GM19468 (cell line): ENCODE measurements around the gene MYBPHL.

ENCODE experiments used
- ATAC-seq: cut with Tn5 transposase; IDR thresholded peaks from one replicate; pipeline ENCODE4 v1.9.1; 2021; ENCODE audit warnings: mild to moderate bottlenecking, moderate library complexity, moderate number of reproducible peaks; ENCODE audit not compliant: unreplicated experiment; ENCODE audit errors: extremely low read depth

MYBPHL gene, protein sequence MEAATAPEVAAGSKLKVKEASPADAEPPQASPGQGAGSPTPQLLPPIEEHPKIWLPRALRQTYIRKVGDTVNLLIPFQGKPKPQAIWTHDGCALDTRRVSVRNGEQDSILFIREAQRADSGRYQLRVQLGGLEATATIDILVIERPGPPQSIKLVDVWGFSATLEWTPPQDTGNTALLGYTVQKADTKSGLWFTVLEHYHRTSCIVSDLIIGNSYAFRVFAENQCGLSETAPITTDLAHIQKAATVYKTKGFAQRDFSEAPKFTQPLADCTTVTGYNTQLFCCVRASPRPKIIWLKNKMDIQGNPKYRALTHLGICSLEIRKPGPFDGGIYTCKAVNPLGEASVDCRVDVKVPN

DNA sequence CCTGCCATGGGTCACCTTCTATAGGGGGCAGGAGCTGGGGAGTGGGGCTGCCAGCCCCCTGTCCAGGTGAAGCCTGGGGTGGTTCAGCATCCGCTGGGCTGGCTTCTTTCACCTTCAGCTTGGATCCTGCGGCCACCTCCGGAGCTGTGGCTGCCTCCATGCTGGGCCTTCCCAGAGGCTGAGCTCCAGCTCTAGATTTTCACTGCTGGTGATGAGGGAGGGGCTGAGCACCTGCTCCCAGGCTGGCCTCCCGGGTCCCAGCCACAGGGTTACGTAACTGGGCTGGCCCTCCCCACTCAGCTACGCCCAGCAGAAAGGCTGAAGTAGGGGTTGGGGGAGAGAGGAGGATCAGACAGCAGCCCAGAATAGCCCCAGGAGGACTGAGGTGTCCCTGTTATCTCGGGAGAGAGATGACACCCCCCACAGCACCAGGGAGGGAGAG, at the start of gene MYBPHL:
Gene MYBPHL (minus strand): TSS at position 180 of the 442 bp plus-strand sequence. CDS start 20 bp downstream, at position 160.
- ATAC-seq, result no peak

- no peak for ATAC-seq
Observed at GRCh38 chr1:109356505-109356904, 49.7 kb upstream of the MYBPHL start.

GRCh38 chr1:109354929-109355328, 48.1 kb upstream of the MYBPHL start:
- no peak for ATAC-seq

DNA sequence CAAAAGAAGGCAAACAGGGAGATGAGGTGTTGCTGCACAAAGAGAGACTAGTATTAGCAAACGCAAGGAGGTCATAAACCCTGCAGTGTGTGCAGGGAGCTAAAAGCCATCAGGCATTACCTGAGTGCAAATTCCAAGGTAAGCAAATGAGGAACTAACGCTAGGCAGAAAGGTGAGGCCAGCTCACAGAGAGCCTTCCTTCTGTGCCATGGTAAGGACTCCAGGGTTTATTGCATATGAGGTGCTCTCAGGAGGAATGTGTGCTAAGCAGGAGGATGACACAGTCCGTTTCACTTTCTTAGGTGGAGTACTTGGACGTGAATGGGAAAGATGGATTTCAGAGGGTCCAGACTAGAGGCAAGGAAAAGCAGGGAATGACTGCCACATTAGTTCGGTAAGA, 44.6 kb upstream of the MYBPHL start:
- ATAC-seq, result no peak

DNA sequence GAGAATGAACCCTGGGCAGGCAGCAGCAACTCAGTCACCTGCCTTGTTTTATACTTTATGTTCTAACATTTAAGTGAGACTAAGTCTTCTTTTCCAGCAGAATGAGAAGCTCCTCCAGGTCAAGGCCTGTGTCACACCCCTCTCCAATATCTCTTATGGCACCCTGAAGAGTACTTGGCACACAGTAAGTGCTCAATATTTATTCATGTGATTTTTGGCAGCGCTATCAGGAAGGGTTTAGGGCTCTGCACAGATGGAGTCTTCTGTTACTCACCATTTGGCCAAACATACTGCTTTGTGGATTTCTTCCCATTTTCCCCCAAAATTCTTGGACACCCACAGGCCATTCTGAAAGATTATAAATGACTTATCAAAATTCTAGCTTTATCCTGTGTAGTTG, 43.8 kb upstream of the MYBPHL start:
- no peak for ATAC-seq

DNA sequence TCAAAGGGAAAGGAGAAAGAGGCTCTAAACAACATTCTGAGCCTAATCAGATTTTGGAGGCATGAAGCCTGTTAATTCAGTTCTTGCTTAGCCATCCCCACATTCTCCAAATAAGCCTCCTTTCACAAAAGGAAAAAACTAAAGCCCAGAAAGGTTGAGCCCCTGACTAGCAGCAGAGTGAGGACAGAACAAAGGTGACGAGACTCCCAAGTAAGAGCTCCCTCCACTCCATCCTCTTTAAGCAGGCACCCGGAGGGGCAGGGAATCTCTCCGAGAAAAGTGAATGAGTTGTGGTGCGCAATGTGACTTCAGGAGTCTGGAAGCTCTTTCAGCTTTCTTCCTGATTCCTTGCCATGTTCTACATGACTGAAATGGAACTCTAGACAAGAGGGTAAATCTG, 43.4 kb upstream of the MYBPHL start:
- ATAC-seq, result no peak

GRCh38 chr1:109347511-109347910, 40.7 kb upstream of the MYBPHL start:
- ATAC-seq, result no peak

GRCh38 chr1:109341944-109342930, 35.4 kb upstream of the MYBPHL start:
- ATAC-seq, result no peak

- ATAC-seq, result no peak
Observed at GRCh38 chr1:109338608-109339007, 31.8 kb upstream of the MYBPHL start.

GRCh38 chr1:109338091-109338490, 31.3 kb upstream of the MYBPHL start:
- no peak for ATAC-seq

- ATAC-seq, result no peak
Observed at GRCh38 chr1:109335091-109335490, 28.3 kb upstream of the MYBPHL start.

- ATAC-seq, result no peak
Observed at GRCh38 chr1:109331113-109331512, 24.3 kb upstream of the MYBPHL start.

GRCh38 chr1:109327285-109327684, 20.5 kb upstream of the MYBPHL start:
- no peak for ATAC-seq

- ATAC-seq, result no peak
Observed at GRCh38 chr1:109322974-109323373, 16.2 kb upstream of the MYBPHL start.

DNA sequence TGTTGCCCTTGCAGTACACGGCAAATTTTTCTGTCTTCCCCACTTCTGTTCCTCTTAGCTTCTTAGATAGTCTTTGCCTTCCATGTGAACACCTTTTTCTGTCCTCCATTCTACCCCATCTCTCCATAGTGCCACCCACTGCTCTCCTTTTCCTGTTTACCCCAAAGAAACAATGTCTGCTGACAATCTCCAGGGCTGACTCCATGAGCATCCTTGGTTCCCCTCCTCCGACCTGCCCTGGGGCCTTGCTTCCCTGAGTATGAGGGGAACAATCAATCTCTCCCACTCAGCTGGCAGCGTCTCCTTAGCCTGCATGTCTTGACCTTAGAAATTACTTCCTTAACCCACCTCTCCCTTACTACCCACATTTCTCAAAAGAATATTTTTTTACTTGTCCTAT, 12.3 kb upstream of the MYBPHL start:
- ATAC-seq, result no peak

GRCh38 chr1:109316506-109316905, 9.7 kb upstream of the MYBPHL start:
- no peak for ATAC-seq

- ATAC-seq, result no peak
Observed at GRCh38 chr1:109315288-109315687, 8.5 kb upstream of the MYBPHL start.

GRCh38 chr1:109314795-109315194, 8.0 kb upstream of the MYBPHL start:
- no peak for ATAC-seq

DNA sequence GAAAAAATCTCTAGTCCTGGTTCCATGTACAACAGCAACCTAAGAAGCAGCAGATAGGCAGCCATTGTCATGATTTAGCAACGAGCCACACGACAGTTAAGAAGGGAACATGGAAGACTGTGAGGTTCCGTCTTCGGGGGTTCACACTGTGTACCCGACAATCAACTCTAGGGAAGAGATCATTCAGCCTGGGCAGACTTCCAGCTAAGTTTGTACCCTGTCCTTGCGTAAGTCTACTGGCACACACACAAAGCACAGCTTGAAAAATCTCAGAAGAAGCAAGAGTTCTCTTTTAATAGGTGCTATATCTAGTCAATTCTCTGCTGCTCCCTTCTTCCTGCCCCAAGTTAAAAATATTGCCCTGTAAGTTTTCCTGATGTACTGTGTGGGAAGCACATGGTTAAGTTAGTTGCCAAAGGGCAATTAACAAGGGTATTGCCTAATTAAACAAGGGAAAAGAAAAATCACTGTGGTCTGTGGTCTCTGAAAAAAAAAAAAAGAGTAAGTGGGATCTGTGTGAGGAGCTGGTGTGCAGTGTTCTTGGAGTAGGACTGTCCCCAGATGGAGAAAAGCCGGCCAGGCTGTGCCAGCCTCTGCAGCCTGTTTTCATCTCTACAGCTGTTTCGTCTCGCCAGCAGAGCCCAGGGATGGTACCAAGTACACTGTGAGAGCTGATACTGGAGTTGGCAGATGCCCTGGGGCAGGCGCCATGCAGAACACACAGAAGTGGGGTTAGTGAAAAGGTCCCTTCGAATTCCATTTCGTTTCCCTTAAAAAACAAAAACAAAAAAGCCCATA, 6.4 kb upstream of the MYBPHL start:
- ATAC-seq, result no peak

DNA sequence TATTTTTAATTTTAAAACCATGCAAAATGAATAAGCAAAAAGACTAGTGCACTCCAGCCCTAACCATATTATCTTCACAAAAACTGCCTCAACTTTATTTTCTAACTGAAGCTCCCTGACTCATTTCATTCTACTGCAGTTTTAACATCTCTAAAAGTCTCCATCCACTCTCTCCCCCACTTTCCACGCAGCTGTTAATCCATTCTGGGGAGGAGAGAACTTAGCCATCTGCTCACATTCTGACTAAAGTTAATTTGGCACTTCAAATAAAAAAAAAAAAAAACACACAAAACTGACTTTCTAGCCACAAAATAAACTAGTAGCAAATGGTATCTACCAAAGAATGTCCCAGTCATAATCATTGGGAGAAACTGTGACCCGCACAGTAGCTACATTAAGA, 5.4 kb upstream of the MYBPHL start:
- no peak for ATAC-seq
